ENCODE measurements around the gene UNC45A.

DNA sequence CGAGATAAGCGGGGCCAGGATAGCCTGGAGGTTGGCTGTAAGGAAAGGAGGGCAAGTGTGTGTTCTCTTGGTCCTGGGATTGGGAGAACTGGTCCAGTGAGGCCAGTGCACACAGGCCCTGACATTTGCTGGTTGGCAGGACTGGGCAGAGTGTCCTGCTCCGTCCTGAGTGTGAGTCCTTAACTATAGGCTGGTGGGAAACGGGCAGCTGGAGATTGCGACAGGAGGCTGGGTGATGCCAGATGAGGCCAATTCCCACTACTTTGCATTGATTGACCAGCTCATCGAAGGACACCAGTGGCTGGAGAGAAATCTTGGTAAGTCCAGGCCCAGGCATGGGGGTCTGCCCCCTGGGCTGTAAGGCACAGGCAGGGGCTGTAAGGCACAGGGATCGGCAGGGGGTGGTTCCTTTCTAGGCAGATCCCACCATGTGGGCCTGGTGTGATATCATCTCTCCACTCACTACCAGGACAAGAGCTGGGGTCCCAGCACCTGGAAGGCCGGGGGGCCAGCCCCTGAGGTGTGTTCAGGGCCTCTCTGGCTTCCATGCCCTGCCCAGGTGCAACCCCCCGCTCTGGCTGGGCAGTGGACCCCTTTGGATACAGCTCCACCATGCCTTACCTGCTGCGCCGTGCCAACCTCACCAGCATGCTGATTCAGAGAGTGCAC lies 28.8 kb upstream of the UNC45A start:
- TF ChIP-seq, protein P1, sequence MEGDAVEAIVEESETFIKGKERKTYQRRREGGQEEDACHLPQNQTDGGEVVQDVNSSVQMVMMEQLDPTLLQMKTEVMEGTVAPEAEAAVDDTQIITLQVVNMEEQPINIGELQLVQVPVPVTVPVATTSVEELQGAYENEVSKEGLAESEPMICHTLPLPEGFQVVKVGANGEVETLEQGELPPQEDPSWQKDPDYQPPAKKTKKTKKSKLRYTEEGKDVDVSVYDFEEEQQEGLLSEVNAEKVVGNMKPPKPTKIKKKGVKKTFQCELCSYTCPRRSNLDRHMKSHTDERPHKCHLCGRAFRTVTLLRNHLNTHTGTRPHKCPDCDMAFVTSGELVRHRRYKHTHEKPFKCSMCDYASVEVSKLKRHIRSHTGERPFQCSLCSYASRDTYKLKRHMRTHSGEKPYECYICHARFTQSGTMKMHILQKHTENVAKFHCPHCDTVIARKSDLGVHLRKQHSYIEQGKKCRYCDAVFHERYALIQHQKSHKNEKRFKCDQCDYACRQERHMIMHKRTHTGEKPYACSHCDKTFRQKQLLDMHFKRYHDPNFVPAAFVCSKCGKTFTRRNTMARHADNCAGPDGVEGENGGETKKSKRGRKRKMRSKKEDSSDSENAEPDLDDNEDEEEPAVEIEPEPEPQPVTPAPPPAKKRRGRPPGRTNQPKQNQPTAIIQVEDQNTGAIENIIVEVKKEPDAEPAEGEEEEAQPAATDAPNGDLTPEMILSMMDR (conservative IDR thresholded peaks at IDR 0.05; ENCODE audit: low read depth, low read length), result no peak
- TF ChIP-seq EZH2phosphoT487 (IDR thresholded peaks at IDR 0.05; ENCODE audit: borderline replicate concordance, low read length) (no peak), EZH2 (IDR thresholded peaks at IDR 0.05; ENCODE audit: low read length, unreplicated experiment) (no peak)
